Measurements from ENCODE around the gene OMP. TPM values are rescaled to one million over a fixed set of nuclear protein-coding genes. Genes with fewer than 3 reads are reported as not detected.

Gene OMP
- polyA plus RNA-seq, 1 donor from 2014 or later, result not detected

GRCh38 chr11:77073328-77074001 lies 29.2 kb upstream of the OMP start:
- Histone ChIP-seq H3K9ac (ENCODE audit: low read length) (no peak overlapping the region), H3K4me2 (ENCODE audit: low read length) (no peak overlapping the region), H3K79me2 (replicated peaks; ENCODE audit: insufficient read depth, low read length) (no peaks in the 10 kb centered on the region), H2AFZ (ENCODE audit: low read depth, low read length) (no peak overlapping the region), H3K4me3 (ENCODE audit: low read length) (no peak overlapping the region), H4K20me1 (ENCODE audit: insufficient read depth) (no peaks in the 10 kb centered on the region), H3K9me2 (ENCODE audit: insufficient read depth, low read length) (no peaks in the 10 kb centered on the region), H3F3A (ENCODE audit: insufficient read depth, low read length, poor library complexity, severe bottlenecking) (no peaks in the 10 kb centered on the region), H3K9me3 (ENCODE audit: low read length) (peaks cover 7% of the 10 kb centered on the region), H3K36me3 (ENCODE audit: insufficient read depth, low read length) (no peaks in the 10 kb centered on the region), H3K27ac (ENCODE audit: low read length) (no peak overlapping the region), H3K27me3 (ENCODE audit: insufficient read depth, low read depth, low read length) (no peaks in the 10 kb centered on the region)
- TF ChIP-seq SMC3 (conservative IDR thresholded peaks at IDR 0.05; ENCODE audit: poor library complexity) (no peak), REST (IDR thresholded peaks at IDR 0.05; ENCODE audit: borderline replicate concordance) (no peak), RAD21 (conservative IDR thresholded peaks at IDR 0.05) (no peak), EP300 (conservative IDR thresholded peaks at IDR 0.05; ENCODE audit: poor library complexity, severe bottlenecking) (no peak), MXI1 (conservative IDR thresholded peaks at IDR 0.05; ENCODE audit: poor library complexity, severe bottlenecking) (no peak), TAF1 (IDR thresholded peaks at IDR 0.05; ENCODE audit: low read depth) (no peak), EZH2 (IDR thresholded peaks at IDR 0.05; ENCODE audit: borderline replicate concordance, insufficient read depth, low read length, poor library complexity, severe bottlenecking) (no peak), POLR2AphosphoS5 (IDR thresholded peaks at IDR 0.05) (no peak)
- TF ChIP-seq, protein P1, sequence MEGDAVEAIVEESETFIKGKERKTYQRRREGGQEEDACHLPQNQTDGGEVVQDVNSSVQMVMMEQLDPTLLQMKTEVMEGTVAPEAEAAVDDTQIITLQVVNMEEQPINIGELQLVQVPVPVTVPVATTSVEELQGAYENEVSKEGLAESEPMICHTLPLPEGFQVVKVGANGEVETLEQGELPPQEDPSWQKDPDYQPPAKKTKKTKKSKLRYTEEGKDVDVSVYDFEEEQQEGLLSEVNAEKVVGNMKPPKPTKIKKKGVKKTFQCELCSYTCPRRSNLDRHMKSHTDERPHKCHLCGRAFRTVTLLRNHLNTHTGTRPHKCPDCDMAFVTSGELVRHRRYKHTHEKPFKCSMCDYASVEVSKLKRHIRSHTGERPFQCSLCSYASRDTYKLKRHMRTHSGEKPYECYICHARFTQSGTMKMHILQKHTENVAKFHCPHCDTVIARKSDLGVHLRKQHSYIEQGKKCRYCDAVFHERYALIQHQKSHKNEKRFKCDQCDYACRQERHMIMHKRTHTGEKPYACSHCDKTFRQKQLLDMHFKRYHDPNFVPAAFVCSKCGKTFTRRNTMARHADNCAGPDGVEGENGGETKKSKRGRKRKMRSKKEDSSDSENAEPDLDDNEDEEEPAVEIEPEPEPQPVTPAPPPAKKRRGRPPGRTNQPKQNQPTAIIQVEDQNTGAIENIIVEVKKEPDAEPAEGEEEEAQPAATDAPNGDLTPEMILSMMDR (IDR thresholded peaks at IDR 0.05; ENCODE audit: poor library complexity, severe bottlenecking), result no peak

- H2AFZ ChIP-seq (ENCODE audit: low read depth, low read length), result no peak overlapping the region
- H3K4me3 ChIP-seq (ENCODE audit: low read length), result no peak overlapping the region
Observed at GRCh38 chr11:77074205-77074604, 28.4 kb upstream of the OMP start.

More at GRCh38 chr11:77074205-77074604, 28.4 kb upstream of the OMP start:
- Histone ChIP-seq H3K9ac (ENCODE audit: low read length) (no peak overlapping the region), H3K79me2 (replicated peaks; ENCODE audit: insufficient read depth, low read length) (no peaks in the 10 kb centered on the region), H4K20me1 (ENCODE audit: insufficient read depth) (no peaks in the 10 kb centered on the region), H3F3A (ENCODE audit: insufficient read depth, low read length, poor library complexity, severe bottlenecking) (no peaks in the 10 kb centered on the region), H3K27me3 (ENCODE audit: insufficient read depth, low read depth, low read length) (no peaks in the 10 kb centered on the region), H3K27ac (ENCODE audit: low read length) (no peak overlapping the region), H3K36me3 (ENCODE audit: insufficient read depth, low read length) (no peaks in the 10 kb centered on the region), H3K9me3 (ENCODE audit: low read length) (peaks cover 7% of the 10 kb centered on the region), H3K9me2 (ENCODE audit: insufficient read depth, low read length) (no peaks in the 10 kb centered on the region), H3K4me2 (ENCODE audit: low read length) (no peak overlapping the region)
- TF ChIP-seq RAD21 (conservative IDR thresholded peaks at IDR 0.05) (no peak), SMC3 (conservative IDR thresholded peaks at IDR 0.05; ENCODE audit: poor library complexity) (no peak), EP300 (conservative IDR thresholded peaks at IDR 0.05; ENCODE audit: poor library complexity, severe bottlenecking) (no peak), MXI1 (conservative IDR thresholded peaks at IDR 0.05; ENCODE audit: poor library complexity, severe bottlenecking) (no peak), REST (IDR thresholded peaks at IDR 0.05; ENCODE audit: borderline replicate concordance) (no peak), EZH2 (IDR thresholded peaks at IDR 0.05; ENCODE audit: borderline replicate concordance, insufficient read depth, low read length, poor library complexity, severe bottlenecking) (no peak), POLR2AphosphoS5 (IDR thresholded peaks at IDR 0.05) (no peak), TAF1 (IDR thresholded peaks at IDR 0.05; ENCODE audit: low read depth) (no peak)
- TF ChIP-seq, protein P1 (IDR thresholded peaks at IDR 0.05; ENCODE audit: poor library complexity, severe bottlenecking), result no peak
